Fibroblast of peridontal ligament (primary cell): ENCODE data around the gene MUC5AC.
"Not testable (repeated sequence)": the region's sequence is repeated elsewhere in the genome, so short reads cannot be mapped to it uniquely, and the experiment has no call there.

Experiments
- DNase-seq: peaks from one replicate; pipeline ENCODE4 v3.0.0-alpha.2; 2010; ENCODE audit errors: extremely low read depth

The MUC5AC gene

DNA sequence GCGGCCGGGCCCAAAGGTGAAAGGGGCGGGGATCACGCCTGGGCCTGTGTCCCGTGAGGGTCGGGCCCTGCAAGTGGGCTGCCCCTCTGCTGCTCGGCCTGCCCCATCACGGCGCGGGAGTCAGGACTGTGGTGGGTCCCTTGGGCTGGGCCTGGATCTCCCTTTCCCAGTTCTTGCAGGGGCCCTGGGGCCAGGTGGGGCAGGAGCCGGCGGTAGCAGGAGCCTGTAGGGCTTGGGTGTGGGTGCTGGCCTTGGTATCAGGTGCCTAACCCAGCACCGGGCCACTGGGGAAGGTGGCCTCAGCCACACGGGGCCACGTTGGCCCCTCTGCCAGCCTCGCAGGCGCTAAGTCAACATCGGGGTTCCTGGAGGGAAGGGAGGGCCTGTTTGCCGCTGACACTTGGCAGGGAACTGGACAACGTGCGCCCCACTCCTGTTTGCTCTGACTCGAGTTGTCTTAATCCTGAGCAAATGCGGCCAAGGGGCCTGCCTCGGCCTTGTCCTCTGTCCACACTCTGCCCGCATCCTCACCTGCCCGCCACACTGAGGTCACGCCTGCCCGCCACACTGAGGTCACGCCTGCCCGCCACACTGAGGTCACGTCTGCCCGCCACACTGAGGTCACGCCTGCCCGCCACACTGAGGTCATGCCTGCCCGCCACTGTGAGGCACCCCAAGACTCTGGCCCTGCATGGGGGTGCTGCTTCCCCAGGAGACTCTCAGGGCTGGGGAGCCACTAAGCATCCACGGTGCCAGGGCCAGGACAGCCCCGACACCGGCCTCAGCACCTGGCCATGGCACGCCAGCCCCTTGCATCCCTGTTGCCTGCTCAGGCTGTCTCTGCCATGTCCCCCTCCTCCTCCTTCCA lies 50.9 kb downstream of the MUC5AC start:
- DNase-seq: no peak

DNA sequence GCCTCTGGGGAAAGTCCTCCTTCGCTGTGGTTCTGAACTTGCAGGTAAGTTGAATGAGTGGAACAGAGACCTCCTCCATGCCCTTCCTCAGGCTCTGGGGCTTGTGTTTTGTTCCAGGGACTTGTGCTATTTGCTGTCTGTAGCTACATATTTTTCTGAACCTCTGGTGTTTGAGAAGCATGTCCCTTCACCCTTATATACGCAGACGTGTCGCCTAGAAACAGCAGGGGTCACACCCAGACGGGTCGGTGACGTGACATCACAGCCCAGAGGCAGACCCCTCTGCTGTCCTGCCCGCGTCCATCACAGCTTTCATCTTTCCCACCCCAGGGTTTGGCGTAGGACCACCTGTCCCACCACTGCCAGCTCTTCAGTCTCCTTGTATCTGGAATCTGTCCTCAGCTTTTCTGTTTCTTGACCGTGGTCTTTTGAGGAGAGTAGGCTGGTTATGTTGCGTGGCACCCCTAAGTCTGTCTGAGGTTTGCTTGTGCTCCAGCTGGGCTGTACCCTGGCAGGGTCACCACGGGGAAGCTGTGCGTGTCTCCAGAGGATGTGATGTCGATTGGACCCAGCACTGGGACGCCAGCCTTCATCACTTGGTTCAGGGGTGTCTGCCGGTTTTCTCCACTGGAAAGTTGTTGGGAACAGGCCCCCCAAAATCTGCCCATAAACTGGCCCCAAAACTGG lies 51.8 kb downstream of the MUC5AC start:
- DNase-seq: no peak

- no peak for DNase-seq
Measured at GRCh38 chr11:1211838-1212237, 54.1 kb downstream of the MUC5AC start.

GRCh38 chr11:1215826-1216225 lies 58.1 kb downstream of the MUC5AC start:
- DNase-seq: not testable (repeated sequence)

DNA sequence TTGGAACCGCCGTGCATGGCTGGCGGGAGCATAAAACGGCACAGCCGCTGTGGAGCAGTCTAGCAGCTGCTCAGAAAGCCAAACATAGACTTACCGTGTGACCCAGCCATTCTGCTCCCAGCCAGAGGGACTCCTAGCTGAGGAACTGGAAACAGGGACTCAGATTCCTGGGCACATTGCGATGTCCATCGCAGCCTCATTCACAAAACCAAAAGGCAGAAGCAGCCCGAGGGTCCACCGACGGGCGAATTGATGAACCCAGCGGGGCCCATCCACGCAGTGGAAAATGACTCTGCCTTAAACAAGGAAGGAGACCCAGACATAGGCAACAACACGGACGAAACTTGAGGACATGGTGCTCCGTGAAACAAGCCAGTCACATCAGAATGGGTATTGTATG lies 59.4 kb downstream of the MUC5AC start:
- no peak for DNase-seq

DNA sequence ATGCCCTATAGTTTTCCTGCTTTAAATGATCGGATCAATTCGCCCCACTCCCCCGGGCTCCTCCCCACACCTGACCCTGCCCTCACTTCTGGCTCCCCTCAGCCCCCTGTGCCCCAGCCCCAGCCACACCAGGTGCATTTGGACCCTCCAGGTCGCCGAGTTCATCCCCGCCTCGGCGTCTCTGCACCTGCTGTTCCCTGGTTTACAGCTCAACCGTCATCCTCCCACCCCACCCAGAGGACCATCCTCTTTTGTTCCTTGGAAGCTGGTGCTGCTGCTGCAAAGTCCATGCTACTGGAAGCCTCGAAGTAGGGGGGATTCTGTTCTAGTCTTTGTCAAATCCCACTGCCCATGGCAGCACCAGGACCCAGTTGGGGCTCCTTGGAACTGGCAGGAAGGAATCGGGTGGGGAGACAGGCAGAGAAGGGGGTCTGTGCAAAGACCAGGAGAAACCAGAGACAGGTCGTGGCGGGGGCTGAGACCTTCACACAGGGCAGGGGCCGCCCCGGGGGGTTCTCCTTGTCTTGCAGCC lies 60.6 kb downstream of the MUC5AC start:
- no peak for DNase-seq

DNA sequence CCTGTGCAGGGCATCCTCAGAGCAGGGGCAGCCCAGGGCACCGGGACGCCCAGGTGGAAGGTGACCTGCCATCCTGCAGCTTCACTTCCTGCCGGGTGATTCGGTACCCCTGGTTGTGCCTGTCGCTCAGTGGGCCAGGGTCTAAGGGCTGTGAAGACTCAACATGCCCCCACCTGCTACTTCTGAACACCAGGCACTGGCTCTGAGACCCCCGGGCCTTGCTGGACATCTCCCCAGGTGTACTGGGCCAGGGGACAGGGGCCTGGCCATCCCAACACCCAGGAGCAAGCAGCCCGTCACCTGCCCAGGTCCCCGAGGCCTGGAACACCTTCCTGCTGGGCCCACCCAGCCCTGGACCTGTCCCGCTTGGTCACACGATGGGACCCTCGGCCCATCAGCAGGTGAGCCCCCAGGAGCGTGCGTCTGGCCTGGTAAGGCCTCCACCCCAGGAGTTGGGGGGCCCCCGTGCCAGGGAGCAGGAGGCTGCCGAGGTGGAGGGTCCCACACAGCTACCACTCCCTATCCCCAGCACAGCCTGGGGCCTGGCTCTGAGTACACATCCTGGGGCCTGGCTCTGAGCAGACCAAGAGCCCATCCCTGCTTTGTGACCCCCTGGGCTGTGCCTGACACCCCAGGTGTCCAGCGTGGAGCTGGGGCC lies 61.2 kb downstream of the MUC5AC start:
- DNase-seq: no peak

DNA sequence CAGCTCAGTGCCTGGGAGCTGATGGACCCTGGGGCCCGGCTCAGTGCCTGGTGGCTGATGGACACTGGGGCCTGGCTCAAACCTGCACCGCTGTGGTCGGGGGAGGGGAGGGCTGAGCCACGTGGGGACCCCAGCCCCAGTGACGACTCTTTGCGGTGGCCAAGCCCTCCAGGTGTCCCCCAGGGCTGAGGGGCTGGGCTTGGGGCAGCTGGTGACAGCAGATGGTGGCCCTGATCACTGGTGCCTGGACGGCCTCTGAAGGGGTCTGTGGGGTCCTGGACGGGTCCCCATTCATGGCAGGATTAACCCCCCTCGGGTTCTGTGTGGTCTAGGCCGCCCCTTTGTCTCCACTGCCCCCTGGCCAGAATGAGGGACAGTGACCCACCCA lies 61.7 kb downstream of the MUC5AC start:
- DNase-seq: no peak

DNA sequence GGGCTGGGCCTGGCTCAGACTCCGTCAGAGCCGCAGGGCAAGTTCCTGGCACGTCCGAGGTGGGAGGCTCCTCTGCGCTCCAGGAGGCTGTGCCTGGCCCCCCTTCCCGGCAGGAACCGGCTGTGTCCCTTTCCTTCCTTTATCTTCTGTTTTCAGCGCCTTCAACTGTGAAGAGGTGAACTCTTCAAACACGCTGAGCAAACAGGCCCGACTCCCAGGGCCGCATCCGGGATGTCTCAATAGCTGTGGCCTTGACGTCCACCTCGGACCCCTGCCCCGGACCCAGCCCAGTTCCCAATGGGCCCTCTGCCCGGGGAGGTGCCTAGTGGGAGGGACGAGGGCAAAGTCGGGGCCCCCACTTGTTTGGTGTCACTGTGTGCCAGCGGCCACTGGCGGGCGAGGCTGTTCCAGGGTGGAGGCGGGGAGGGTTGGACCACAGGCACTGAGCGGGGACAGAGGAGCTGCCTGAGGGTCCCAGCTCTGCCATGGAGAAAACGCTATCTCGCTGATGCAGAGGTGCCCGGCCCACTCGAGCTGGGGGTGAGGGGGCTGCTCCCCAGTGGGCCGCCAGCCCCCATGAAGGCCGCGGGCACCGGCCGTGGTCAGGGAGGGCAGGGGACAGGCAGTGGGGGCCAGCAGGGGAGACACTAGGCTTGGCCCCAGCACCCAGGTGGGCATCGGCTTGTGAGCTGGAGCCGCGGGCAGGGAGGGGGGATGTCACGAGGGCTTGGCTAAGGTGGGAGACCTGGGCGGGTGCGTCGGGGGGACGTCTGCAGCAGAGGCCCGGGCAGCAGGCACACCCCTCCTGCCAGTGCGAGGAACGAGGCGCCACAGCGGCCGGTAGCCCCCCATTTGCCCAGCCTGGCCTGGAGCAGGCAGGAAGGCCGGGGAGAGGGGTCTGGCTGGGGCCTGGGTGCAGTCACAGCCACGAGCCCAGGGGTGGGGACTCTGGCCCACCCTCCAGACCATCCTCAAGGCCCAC lies 62.4 kb downstream of the MUC5AC start:
- no peak for DNase-seq

DNA sequence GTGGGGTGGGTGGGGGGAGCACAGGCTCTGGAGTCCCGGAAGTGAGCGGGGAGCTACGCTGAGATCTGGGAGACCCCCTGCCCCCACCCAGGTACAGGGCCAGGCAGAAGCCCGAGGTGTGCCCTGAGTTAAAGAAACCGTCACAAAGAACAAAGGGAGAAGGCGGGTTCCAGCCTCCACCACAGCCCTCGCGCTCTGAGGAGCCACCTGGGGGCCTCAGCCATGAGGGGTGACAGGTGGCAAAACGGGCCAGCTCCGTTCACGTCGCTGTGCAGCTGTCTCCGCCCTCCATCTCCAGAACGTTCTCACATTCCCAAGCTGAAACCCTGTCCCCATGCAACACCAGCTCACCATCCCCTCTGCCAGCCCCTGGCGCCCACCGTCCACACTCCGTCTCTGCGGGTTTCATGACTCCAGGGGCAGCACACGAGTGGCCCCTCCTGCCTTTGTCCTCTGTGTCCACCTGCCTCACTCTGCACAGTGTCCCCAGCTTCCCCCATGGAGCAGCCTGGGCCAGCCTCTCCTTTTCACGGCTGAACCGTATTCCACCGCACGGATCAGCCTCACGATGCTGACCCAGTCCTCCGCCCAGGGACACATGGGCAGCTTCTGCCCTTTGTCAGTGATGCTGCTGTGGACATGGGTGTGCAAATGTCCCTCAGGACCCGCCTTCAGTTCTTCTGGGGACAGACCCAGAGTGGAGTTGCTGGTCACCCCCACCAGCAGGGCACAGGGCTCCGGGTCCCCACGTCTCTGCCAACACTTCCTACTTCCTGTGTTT lies 63.4 kb downstream of the MUC5AC start:
- DNase-seq: no peak

GRCh38 chr11:1221848-1222311 lies 64.1 kb downstream of the MUC5AC start:
- DNase-seq: no peak

DNA sequence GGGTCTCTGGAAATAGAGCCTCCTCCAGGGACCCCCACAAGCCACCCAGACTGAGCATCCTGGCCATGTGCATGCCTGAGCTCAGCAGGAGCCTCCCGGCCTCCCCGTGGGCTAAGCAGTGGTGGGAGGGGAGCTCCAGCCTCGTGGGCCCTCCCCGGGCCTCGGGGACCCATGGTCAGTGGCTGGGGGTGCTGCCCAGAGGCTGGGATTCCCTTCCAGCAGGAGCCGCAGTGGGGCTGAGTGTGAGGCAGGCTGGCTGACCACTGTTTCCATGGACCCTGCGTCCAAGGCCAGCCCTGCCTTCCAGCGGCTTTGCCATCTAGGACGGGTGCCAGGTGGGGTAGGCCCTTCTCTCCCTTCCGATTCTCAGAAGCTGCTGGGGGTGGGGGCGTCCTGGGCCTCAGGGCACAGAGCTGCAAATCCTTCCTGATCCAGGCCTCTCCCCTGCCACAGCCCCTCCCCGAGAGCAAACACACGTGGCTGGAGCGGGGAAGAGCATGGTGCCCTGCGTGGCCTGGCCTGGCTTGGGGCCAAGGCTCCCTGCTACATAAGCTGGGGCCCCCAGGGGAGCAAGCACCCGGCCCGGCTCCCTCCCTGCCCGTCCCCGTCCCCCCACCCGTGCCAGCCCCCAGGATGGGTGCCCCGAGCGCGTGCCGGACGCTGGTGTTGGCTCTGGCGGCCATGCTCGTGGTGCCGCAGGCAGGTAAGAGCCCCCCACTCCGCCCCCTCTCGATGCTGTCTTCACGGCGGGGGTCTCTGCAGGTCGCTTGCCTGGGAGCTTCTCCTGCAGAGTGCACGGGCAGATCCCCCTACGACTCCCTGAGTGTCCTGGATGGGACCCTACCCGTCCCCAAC lies 65.0 kb downstream of the MUC5AC start, which contains the start of gene MUC5B:
Gene MUC5B, plus strand, starts transcription at position 576 of the 855 bp plus-strand sequence. Its CDS starts 58 bp downstream, at position 634.
- DNase-seq: no peak

GRCh38 chr11:1223346-1224110 lies 65.8 kb downstream of the MUC5AC start:
- no peak for DNase-seq

GRCh38 chr11:1224111-1224490 lies 66.3 kb downstream of the MUC5AC start:
- DNase-seq: no peak

DNA sequence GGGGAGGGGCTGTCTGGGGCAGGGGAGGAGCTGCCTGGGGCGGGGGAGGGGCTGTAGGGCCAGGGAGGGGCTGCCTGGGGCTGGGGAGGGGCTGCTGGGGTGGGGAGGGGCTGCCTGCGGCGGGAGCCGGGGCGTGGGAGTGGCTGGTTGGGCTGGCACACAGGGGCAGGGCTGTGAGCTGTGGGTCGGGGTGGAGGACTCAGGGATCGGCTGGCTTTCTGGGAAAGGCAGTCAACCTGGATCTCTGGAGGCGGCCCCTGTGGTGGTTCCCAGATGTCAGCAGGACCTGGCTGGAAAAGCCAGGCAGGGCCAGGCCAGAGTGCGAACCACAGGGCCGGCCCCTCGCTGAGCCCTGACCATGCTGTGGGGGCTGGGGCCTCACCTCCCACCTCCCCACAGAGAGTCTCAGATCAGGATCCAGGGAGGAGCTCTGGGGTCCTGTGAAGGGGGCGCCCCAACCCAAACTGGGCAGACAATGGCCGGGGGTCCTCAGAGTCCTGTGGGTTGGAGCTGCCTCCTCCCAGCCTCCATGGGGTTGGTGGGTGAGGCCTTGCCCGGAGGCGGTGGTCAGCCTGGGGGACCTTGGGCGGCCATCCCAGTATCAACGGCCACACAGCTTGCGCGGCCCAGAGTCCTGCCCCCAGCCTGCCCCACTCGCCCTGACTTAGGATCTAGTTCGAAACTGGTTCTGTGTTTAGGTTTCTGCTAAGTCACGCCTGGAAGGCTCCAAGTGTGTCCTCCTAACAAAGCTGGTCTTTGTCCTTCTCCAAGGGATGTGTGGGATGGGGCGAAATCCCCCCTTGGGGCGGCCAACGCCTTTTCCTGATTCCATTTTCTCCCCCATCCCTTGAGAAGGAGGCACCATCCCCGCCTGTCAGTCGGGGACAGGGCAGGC lies 67.0 kb downstream of the MUC5AC start:
- no peak for DNase-seq

DNA sequence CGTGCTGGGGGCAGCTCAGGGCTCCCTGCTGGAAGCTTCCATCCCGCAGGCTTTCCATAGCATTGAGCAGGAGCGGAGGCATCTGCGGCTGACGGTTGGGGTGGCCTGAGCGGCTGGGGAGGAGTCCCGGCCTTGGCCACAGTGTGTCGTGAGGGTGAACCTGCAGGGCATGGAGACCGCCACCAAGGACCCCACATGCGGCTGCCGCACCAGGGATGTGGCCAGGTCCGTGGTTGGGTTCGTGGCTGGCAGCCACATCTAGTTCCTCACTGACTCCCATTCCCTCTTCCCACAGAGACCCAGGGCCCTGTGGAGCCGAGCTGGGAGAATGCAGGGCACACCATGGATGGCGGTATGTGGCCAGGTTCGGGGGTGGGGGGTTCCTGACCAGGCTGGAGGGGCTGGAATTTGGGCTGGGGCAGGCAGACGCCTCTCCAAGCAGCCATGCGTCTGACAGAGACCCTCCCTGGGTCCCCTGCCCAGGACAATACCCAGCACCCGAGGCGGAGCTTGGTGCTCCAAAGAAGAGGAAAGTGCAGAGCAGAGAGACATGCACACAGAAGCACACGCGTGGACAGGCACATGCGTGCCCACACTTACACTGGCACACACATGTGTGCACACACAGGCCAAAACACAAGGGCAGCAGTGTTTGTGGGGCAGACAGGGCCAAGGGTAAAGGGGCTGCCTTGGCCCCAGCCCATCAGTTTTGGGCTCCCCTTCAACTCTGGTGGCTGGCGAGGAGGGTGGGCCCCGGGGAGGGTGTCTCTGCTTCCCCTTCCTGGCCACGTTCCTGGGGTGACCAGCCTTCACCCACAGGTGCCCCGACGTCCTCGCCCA lies 67.9 kb downstream of the MUC5AC start:
- no peak for DNase-seq
